ENCODE measurements around the gene GPRC5B.

DNA sequence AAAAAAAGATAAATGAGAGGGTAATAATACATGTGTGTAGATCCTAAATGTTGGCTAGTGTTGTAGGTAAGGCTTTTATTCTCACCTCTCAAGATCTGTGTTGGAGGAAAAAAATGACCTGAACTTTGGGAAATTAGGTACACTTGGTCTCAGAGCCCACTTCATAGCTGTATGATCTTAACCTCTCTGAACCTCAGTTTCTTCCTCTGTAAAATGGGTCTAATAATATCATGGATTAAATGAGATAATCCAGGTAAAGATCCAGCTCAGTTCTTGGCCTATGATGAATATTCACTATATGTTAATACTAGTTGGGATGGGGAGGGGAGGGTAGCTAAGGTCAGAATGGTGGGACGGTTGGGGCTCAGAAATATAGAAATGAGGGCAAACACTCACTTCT is 24.3 kb upstream of the GPRC5B start:
- TF ChIP-seq CTCF (IDR thresholded peaks at IDR 0.05) (no peak), POLR2A (IDR thresholded peaks at IDR 0.05) (no peak), POLR2AphosphoS5 (IDR thresholded peaks at IDR 0.05) (no peak), EP300 (IDR thresholded peaks at IDR 0.05; ENCODE audit: low read depth) (no peak)

Data from transverse colon (tissue), 4 donors.